ENCODE measurements around the gene ADCY7. TPM values are rescaled to one million over a fixed set of nuclear protein-coding genes. Genes with fewer than 3 reads are reported as not detected.

The ADCY7 gene
- total RNA-seq, 1 experiment from 2014 or later, result 53.7 TPM

Small RNA genes lying within 50 kb of the gene (small RNA-seq; reads per million reads assigned to genes)
- not detected for gene MIR6771

Other genes starting within 250 kb of the ADCY7 start
- gene CNEP1R1, start 241.3 kb upstream of the ADCY7 start, total RNA-seq (2014; rRNA removed; shearing (Covaris generic)), result 13.7 and 17.9 TPM in 2 replicates
- 24.5 and 27.0 TPM in 2 replicates for gene HEATR3, start 200.6 kb upstream of the ADCY7 start, total RNA-seq (2014; rRNA removed; shearing (Covaris generic))
- 8.3 and 11.7 TPM in 2 replicates for gene TENT4B, start 113.2 kb upstream of the ADCY7 start, total RNA-seq (2014; rRNA removed; shearing (Covaris generic))
- 78.1 and 78.6 TPM in 2 replicates for gene BRD7, start 102.4 kb downstream of the ADCY7 start, total RNA-seq (2014; rRNA removed; shearing (Covaris generic))

Data from HT1080 (cell line).